HUES64 (cell line): Measurements from ENCODE around the gene PARVA.

Experiments
- H3K27ac ChIP-seq: 2 replicates; pipeline ENCODE4 v1.7.0; 2013; ENCODE audit warnings: low read depth, low read length, inconsistent platforms
- H3K27me3 ChIP-seq: 2 replicates; pipeline ENCODE4 v1.6.1; 2013; ENCODE audit warnings: mild to moderate bottlenecking, low read length; ENCODE audit not compliant: insufficient read depth
- H3K36me3 ChIP-seq: 2 replicates; pipeline ENCODE4 v1.6.1; 2013; ENCODE audit warnings: mild to moderate bottlenecking, low read length; ENCODE audit not compliant: insufficient read depth
- H3K4me1 ChIP-seq: 2 replicates; pipeline ENCODE4 v1.6.1; 2013; ENCODE audit warnings: mild to moderate bottlenecking, low read length, moderate library complexity; ENCODE audit not compliant: insufficient read depth
- H3K4me3 ChIP-seq: 2 replicates; pipeline ENCODE4 v1.5.1; 2013; ENCODE audit warnings: mild to moderate bottlenecking, low read length, moderate library complexity
- H3K9ac ChIP-seq: 2 replicates; pipeline ENCODE4 v1.6.1; 2013; ENCODE audit warnings: mild to moderate bottlenecking, low read depth, low read length
- H3K9me3 ChIP-seq: 2 replicates; pipeline ENCODE4 v1.6.1; 2013; ENCODE audit warnings: low read depth, low read length; ENCODE audit not compliant: insufficient read depth
- WGBS: fragments of 150-250, 120-280 bp; methylation state at CpG from one replicate; pipeline ENCODE4 v1.1.7; 2013; ENCODE audit warnings: missing lambda C conversion rate; 5-methylcytosine and 5-hydroxymethylcytosine counted together

Gene PARVA

GRCh38 chr11:12559011-12559410, 181.6 kb downstream of the PARVA start:
- Histone ChIP-seq H3K36me3 (no peaks in the 10 kb centered on the region), H3K9ac (no peak overlapping the region), H3K27me3 (no peaks in the 10 kb centered on the region), H3K9me3 (peaks cover 3% of the 10 kb centered on the region; the same call in 1 of the 2 replicates), H3K4me3 (no peak overlapping the region), H3K4me1 (peaks cover 21% of the 10 kb centered on the region), H3K27ac (no peak overlapping the region)
- 90% methylated on average over 3 of the region's 3 CpGs for WGBS

- WGBS, result 90% methylated on average over 3 of the region's 3 CpGs
- peaks cover 21% of the 10 kb centered on the region for H3K4me1 ChIP-seq
- H3K36me3 ChIP-seq, result no peaks in the 10 kb centered on the region
- H3K27ac ChIP-seq, result no peak overlapping the region
- H3K9ac ChIP-seq, result no peak overlapping the region
- no peaks in the 10 kb centered on the region for H3K9me3 ChIP-seq
- no peaks in the 10 kb centered on the region for H3K27me3 ChIP-seq
- no peak overlapping the region for H3K4me3 ChIP-seq
Observed at GRCh38 chr11:12560362-12560761, 183.0 kb downstream of the PARVA start.

- Histone ChIP-seq H3K36me3 (no peaks in the 10 kb centered on the region), H3K4me1 (peaks cover 18% of the 10 kb centered on the region), H3K27me3 (no peaks in the 10 kb centered on the region), H3K27ac (no peak overlapping the region), H3K9ac (no peak overlapping the region), H3K9me3 (no peaks in the 10 kb centered on the region), H3K4me3 (no peak overlapping the region)
- WGBS, result 97% methylated on average over 2 of the region's 2 CpGs
Observed at GRCh38 chr11:12560861-12561260, 183.5 kb downstream of the PARVA start.

GRCh38 chr11:12564012-12564411, 186.6 kb downstream of the PARVA start:
- H3K4me1 ChIP-seq, result no peaks in the 10 kb centered on the region
- no peak overlapping the region for H3K9ac ChIP-seq
- H3K36me3 ChIP-seq, result no peaks in the 10 kb centered on the region
- H3K27ac ChIP-seq, result no peak overlapping the region
- no peak overlapping the region for H3K4me3 ChIP-seq
- no peaks in the 10 kb centered on the region for H3K27me3 ChIP-seq
- H3K9me3 ChIP-seq, result no peaks in the 10 kb centered on the region

GRCh38 chr11:12565406-12565805, 188.0 kb downstream of the PARVA start:
- Histone ChIP-seq H3K4me1 (no peaks in the 10 kb centered on the region), H3K4me3 (no peak overlapping the region), H3K27ac (no peak overlapping the region), H3K27me3 (no peaks in the 10 kb centered on the region), H3K9me3 (no peaks in the 10 kb centered on the region), H3K9ac (no peak overlapping the region), H3K36me3 (no peaks in the 10 kb centered on the region)
- 87% methylated on average over 3 of the region's 3 CpGs for WGBS

- Histone ChIP-seq H3K4me1 (no peaks in the 10 kb centered on the region), H3K9ac (no peak overlapping the region), H3K36me3 (no peaks in the 10 kb centered on the region), H3K9me3 (no peaks in the 10 kb centered on the region), H3K4me3 (no peak overlapping the region), H3K27ac (no peak overlapping the region), H3K27me3 (no peaks in the 10 kb centered on the region)
- WGBS, result 87% methylated on average over 4 of the region's 4 CpGs
Observed at GRCh38 chr11:12567746-12568460, 190.5 kb downstream of the PARVA start.

GRCh38 chr11:12569499-12570425, 192.4 kb downstream of the PARVA start:
- H3K9ac ChIP-seq, result no peak overlapping the region
- H3K4me3 ChIP-seq, result no peak overlapping the region
- no peaks in the 10 kb centered on the region for H3K9me3 ChIP-seq
- H3K36me3 ChIP-seq, result no peaks in the 10 kb centered on the region
- WGBS, result no CpG with 5 or more reads among the region's 1 CpG
- no peaks in the 10 kb centered on the region for H3K4me1 ChIP-seq
- H3K27ac ChIP-seq, result no peak overlapping the region
- no peaks in the 10 kb centered on the region for H3K27me3 ChIP-seq

GRCh38 chr11:12573707-12574485, 196.5 kb downstream of the PARVA start:
- H3K36me3 ChIP-seq, result no peaks in the 10 kb centered on the region
- 94% methylated on average over 1 of the region's 1 CpG for WGBS
- no peaks in the 10 kb centered on the region for H3K9me3 ChIP-seq
- H3K27ac ChIP-seq, result no peak overlapping the region
- no peak overlapping the region for H3K9ac ChIP-seq
- no peak overlapping the region for H3K4me3 ChIP-seq
- no peaks in the 10 kb centered on the region for H3K27me3 ChIP-seq
- no peaks in the 10 kb centered on the region for H3K4me1 ChIP-seq

GRCh38 chr11:12577725-12578644, 200.6 kb downstream of the PARVA start:
- Histone ChIP-seq H3K9me3 (no peaks in the 10 kb centered on the region), H3K27ac (no peak overlapping the region), H3K4me1 (peaks cover 8% of the 10 kb centered on the region; the same call in 1 of the 2 replicates), H3K36me3 (no peaks in the 10 kb centered on the region), H3K9ac (no peak overlapping the region), H3K4me3 (no peak overlapping the region), H3K27me3 (no peaks in the 10 kb centered on the region)
- WGBS, result 85% methylated on average over 6 of the region's 6 CpGs

GRCh38 chr11:12581416-12581815, 204.0 kb downstream of the PARVA start:
- WGBS, result 94% methylated on average over 3 of the region's 3 CpGs
- no peaks in the 10 kb centered on the region for H3K9me3 ChIP-seq
- no peaks in the 10 kb centered on the region for H3K36me3 ChIP-seq
- no peak overlapping the region for H3K9ac ChIP-seq
- H3K27me3 ChIP-seq, result no peaks in the 10 kb centered on the region
- peaks cover 8% of the 10 kb centered on the region; the same call in 1 of the 2 replicates for H3K4me1 ChIP-seq
- H3K4me3 ChIP-seq, result no peak overlapping the region
- no peak overlapping the region for H3K27ac ChIP-seq
